Measurements from ENCODE around the gene HECTD4.
"Not testable (repeated sequence)": the region's sequence is repeated elsewhere in the genome, so short reads cannot be mapped to it uniquely, and the experiment has no call there.

HECTD4 gene

DNA sequence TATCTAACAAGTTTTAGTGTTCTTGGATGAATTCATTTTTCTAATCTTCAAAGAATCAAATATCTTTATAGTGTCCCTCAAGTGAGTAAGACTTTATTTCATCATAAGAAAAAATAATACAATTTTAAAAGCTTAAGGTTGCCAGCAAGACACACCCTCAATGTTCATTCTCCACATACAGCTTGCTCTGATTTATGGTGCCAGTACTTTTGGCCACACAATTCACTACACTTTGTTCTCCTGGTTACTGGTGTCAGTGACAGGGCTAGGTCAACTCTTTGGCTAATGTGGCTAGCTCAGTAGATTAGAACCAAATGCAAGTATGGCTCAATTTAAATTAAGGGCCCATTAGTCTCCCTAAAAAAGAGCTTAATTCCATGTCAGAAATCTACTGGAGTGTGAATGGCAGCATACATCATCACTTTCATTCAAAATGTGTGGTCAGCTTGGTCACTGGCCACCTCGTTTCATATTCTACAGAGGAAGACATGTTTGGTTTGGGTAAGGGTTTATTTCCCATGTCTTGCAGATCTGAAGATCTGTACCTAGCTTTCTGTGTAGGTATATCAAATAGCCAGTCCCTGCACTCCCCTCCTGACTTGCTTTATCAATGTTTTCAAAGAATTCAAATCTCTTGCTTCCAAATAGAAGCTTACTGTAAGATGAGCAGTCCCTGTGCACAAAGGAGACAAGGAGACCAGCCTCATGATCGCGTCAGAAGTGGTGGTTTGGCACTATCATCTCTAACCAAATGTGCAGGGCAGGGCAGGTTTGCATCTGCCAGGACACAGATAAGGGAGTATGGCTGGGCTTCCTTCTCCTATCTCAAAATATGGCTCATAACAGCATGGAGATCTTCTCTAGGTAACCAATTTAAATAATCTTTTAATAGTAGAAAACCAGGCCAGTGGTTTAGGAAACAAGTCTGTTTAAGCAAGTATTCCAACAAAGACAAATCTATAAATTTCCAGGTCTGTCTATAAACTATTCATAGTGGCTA lies 31.3 kb downstream of the HECTD4 start:
- DNase-seq: no peak

DNA sequence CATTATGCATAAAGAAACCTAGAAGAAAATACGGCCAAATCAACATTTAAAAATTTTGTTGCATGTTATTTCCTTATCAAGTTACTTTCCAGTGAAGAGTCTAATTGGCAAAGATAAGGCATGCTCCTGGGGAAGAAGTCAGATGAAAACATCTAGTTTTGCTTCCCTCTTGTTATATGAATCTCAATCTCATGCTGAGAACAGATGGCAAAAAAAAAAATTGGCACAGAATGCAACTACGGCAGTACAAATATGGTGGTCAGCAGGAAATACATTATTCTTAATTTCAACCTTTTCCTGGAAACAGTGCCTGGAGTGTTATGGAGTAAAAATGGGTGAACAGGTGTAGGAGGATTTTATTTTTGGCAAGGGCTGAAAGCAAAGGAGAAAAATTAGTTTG lies 32.8 kb downstream of the HECTD4 start:
- no peak for DNase-seq

DNA sequence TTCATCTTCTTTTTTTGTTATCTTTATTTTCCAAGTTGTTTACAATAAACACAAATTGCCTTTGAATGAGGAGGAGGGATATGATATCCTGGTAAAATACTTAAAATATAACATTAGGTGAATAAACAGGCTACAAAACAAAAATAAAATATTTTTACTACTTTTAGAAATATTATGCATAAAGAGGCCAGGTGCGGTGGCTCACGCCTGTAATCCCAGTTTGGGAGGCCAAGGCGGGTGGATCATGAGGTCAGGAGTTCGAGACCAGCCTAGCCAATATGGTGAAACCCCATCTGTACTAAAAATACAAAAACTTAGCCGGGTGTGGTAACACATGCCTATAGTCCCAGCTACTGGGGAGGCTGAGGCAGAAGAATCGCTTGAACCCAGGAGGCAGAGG lies 33.3 kb downstream of the HECTD4 start:
- not testable (repeated sequence) for DNase-seq

DNA sequence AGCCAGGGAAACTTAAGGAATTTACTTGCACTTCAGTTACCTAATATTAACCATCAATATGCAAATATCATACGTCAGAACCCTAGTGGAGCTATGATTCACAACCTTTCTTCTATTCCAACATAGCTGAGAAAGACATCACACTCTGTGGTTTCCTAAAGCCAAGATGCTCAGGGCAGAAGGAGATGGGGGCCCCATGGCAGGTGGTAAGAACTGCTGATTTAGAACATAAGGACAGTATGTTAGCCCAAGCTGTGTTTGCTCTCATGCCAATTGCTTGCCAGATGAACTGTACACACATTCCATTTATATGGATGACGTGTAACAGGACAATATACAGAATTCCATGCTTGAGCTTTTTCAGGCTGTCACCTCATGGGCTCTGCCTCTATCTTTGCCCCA lies 34.6 kb downstream of the HECTD4 start:
- no peak for DNase-seq

DNA sequence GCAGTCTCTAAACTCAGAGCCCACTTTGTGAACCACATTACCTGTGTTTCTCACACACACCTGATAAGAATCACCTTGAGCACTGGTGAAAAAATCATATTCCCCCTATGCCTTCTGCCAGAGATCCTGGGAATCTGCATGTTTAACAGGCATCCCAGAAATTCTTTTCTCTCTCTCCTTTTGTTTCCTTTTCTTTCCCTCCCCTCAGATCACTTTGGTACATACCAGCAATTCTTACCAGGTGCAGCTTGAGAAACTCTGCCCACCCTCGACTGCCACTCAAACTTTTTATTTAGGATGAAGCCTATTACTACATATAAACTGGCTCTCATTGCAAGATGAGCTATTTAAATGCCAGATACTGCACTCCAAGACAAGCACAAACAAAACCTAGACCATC lies 36.0 kb downstream of the HECTD4 start:
- DNase-seq: no peak

DNA sequence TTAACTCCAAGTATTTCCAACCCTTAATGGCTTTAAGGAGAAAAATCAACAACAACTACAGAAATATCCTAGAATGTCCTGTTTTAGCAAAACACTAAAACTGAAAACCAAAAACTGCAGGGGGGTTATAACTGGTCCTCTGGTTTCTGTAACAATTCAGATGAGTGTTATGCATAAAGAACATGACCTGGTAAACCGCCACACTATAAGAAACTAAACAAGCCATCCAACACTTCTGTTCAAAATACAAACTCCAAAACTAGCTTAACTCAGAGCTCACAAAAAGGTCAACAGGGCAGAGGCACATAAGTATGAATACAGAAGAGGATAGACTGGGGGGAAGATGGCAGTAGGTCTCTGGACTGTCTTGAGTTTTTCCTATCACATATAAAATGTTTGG lies 38.0 kb downstream of the HECTD4 start:
- no peak for DNase-seq

DNA sequence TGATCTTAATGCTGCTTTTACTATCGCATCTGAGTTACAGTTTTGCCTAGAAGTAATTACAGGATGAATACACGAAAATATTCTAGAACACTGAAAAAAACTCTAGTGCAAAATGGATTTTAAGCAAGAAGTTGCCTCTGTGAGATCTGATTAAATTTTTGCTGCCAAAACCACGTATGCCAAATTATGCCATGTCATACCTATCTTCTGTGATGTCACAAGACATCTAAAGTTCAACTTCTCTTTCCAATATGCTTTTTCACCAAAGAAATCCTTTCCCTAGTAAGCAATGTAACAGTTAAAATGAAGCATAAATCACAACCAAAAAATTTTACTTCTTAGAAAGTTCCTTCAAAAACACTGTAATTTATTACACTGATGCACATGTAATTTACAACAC lies 39.6 kb downstream of the HECTD4 start:
- DNase-seq: no peak

DNA sequence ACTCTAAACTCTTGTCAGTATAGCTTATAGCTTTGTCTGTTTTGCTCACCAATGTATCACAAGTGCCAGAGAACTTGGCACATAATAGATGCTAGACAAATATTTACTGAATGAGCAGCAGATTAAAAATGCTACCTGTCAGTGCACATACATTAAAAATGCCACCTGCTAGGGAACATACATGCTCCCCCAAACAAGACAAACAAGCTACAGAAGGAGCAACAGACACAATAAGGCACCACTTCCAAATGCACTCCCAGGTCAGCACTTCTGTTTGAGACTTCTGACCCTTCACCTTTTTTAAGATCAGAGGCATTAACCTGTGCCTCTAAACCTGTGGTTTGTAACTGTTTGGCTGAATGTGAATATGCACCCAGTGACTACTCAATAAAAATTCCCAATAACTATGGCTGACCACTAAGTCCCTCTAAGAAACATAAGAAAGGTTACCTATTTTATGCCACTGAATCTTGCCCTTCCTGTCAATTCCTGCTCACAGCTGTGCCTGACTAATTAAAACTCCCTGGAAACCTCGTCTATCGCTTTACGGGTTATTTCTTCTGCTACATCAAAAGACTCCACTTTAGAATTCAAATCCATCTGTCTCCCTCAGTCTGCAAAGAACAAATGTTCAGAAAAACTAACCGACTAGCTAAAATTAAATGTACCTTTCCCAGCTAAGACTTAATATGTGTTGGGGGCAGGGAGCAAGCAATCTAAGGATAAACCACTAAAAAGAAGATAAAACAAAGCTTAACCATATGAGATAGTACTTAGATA lies 41.0 kb downstream of the HECTD4 start:
- DNase-seq: no peak

DNA sequence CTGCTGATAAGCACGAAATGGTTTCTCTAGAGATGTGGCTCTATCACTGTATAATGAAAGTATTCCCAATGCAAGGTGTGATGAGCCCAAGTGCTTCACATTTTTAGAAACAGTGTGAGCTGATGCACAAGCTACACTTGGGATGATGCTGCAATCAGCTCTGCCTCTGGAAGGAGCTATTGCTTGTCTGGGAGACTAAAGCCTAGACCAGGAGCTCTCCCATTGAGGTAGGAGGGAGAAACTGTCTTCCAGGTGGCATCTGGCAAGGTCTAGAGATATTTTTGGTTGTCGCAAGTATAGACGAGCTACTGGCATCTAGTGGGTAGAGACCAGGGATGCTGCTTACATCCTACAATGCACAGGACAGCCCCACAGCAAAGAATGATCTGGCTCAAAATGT lies 42.0 kb downstream of the HECTD4 start:
- no peak for DNase-seq

DNA sequence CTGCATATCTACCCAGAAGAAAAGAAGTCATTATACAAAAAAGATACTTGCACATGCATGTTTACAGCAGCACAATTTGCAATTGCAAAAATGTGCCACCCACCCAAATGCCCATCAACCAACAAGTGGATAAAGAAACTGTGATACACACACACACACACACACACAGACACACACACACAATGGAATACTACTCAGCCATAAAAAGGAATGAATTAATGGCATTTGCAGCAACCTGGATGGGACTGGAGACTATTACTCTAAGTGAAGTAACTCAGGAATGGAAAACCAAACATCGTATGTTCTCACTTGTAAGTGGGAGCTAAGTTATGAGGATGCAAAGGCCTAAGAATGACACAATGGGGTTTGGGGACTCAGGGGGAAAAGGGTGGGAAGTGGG lies 47.2 kb downstream of the HECTD4 start:
- not testable (repeated sequence) for DNase-seq

DNA sequence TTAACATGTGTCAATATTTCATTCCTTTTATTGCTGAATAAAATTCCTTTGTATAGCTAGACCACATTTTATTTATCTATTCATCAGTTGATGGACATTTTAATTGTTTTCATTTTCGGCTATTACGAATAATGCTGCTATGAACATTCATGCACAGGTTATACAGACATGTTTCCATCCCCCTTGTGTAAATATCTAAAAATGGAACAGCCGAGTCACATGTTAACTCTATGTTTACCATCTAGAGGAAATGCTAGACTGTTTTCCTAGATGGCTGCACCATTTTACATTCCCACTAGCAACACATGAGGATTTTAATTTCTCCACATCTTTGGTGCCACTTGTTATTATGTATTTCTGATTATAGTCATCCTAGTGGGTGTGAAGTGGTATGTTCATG lies 49.2 kb downstream of the HECTD4 start:
- DNase-seq: no peak

DNA sequence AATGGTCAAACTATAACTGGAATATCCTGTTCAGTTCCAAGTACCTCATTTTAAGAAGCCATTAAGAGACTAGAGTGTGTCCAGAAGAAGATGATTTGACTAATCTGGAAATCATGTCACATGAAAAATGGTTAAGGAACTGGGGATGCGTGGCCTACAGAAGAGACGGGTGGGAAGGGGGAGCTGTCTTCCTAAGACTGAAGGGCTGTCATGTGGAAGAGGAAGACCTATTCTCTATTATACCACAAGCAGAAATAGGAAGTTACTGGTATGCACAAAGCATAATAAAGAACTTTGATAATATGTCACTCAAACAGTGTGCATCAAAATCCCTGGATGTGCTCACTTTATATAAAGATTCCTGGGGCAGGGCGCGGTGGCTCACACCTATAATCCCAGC lies 50.3 kb downstream of the HECTD4 start:
- no peak for DNase-seq

DNA sequence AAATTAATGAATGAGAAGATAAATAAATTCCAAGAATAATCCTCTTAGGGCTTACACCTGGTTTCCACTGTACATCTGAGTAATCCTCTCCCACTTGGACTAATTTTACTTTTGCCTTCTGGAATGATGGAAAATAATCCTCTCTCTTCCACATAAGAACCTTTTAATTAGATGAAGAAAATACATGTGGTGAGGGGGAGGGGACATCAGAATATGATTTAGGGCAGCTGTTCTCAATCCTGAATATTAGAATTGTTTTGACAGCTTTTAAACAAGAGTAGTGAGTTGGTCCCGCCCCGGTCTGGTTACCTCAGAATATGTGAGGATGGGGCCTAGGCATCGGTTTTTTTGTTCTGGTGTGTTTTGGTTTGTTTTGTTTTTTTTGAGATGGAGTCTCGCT lies 51.5 kb downstream of the HECTD4 start:
- DNase-seq: no peak

DNA sequence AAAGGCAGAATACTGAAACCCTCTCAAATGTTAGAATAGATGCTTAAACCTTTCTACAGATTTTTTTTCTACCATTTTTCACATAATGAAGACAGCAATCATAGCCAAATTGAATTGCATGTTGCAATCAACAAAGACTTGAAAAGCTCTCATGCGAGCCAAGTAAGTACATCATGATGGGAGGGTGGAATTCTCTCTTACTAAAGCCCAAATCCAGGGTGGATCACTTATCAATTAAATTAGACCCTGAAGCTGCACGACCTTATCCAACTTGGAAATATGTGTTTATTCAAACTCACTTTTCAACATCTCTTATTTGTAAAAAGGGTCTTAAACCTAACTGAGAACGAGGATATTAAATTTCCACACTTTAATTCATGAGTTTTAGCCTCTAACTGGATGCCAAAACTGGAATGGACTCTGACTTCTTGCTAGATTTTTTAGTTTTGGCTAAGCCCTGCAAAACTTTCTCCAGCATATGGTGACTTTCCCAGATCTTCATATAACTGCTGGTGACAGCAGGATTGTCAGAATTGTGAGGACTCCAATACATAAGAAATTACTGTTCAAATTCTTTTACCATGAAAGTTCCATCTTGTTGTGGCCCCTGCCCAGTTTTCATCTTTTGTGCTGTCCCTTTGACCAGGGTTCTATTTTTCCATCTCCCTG lies 53.6 kb downstream of the HECTD4 start:
- DNase-seq: no peak

DNA sequence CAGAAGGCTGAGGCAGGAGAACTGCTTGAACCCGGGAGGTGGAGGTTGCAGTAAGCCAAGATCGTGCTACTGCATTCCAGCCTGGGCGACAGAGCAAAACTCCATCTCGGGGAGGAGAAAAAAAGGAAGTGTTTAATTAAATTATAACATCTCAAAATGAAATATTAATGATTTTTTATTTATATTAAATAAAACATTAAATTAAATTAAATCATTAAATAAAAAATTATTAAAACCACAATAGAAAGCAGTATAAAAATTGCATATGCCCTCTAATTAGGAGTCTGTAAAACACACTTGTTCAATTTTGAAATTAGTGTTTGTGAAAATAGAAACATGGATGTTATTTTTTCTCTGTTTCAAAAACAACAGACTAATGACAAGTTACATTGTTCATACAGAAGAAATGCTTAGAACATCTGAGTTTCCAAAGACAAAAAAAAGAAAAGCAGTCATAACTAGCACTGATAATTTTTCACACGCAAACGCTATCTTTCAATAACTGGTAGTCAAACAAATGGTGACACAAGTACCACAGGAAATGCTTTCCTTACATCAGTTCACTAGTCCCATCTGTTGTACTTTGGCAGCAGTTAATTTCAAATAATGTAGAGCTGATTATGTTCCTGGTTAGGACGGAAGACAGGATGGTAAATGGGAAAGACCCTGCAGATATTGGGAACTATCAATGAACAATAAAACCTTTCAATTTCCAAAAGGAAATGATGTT lies 54.9 kb downstream of the HECTD4 start:
- DNase-seq: no peak

DNA sequence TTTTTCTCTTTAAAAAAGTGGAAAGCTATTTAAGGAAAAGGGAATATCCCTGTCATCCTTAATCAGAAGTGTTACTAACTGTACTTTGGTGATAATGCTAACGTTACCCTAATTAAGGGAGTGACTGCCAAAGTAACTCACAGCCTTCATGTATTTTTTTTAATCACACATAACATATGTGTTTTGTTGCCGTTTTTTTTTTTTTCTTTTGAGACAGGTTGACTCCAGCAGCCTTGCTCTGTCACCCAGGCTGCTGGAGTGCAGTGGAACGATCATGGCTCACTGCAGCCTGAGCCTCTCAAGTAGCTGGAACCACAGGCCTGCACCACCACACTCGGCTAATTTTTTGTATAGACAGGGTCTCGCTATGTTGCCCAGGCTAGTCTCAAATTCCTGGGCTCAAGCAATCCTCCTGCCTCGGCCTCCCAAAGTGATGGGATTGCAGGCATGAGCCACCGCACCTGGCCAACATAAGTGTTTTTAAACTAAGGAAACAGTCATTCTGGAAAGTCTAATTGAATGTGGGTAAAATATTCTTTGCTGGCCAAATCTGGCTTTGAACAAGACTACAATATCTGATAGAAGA lies 56.5 kb downstream of the HECTD4 start:
- DNase-seq: no peak

DNA sequence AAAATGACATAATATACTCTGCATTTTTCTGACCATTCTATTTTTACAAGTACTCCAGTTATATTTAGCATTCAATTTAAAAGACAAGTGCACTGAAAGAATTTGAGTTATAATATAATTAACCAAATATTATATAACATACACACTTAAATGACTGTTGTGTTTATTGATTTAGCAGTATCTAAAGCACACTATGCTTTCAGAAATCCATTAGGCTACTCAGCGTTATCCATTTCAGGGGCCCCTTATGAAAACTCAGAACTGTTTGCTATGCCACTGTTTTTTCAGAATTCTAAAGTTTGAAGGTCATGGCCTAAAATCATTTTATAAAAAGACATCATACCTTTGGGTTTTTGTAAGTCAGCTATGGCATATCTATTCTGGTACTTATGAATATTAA lies 57.1 kb downstream of the HECTD4 start:
- no peak for DNase-seq

DNA sequence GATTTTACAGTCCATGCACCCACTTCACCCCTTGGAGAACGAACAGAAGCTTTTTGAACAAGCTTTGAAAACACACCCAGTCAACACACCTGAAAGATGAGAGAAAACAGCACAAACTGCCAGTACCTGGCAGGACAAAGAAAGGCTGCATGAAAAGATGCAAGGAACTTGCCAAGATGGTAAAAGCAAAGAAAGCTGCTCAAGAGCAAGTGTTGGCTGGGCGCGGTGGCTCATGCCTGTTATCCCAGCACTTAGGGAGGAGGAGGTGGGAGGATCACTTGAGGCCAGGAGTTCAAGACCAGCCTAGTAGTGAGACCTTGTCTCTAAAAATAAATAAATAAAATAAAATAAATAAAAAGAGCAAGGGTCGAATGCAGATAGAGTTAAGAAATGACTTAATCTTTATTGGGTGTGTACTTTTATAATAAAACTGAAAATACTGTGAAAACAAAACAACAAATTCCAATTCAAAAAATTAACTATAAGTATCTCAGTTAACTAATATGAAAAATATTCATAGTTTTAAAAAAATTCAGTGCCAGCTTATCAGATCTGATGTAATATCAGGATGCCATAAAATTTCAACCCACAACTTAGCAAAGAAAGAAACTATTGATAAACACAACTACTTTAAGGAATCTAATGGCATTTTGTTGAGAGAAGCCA lies 59.2 kb downstream of the HECTD4 start:
- no peak for DNase-seq

DNA sequence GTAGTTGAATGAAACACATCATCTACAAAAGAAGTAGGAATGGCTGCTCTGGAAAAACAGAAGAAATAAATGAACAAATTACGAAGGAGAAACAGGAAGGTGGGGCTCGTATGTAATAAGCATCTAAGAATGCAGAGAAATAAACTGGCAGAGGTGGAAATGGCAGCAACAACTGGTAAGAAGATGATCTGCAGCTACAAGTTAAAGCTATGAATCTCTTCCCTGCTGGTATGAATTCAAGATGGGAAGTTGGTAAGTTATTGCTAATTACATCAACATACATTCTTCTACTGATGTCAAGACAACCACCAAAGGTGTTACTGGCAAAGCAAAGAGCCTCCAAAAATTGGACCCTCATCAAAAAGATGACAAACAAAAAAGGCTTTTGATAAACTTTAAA lies 59.8 kb downstream of the HECTD4 start:
- DNase-seq: no peak

DNA sequence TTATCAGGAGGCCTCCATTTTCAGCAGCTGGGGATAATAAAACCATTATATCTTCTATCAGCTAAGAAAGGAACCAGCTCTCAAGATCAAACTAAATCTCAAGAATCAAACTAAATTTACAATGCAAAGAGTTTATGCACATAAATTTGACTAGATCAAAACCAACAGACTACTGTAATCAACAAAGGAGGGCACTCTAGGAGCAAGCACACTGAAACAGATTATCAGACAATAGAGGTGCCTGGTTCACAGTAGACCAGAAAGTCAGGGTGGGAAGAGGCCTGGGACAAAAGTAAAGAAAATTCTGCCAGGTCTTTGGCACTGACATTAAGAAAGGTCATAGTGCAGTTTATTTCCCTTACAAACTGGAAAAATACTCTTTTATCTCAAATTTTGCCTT lies 61.0 kb downstream of the HECTD4 start:
- DNase-seq: no peak

DNA sequence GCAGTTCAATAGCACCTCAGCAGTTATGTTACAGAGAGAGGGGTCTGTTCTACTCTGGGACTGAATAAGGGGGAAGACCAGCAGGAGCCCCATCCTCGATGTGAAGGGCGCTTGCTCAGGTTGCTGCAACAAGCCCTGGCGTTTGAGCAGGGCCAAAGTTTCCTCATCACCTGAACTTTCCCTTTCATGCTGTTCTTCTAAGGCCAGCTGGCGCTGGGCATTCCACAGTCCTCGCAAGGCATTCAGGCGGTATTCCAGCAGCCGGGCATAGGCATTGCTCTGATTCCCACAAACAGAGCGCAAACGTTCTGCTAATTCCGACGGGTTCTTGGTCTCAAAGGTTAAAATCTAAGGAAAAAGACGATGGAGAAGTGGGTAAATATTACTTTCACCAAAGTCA lies 62.8 kb downstream of the HECTD4 start:
- no peak for DNase-seq

DNA sequence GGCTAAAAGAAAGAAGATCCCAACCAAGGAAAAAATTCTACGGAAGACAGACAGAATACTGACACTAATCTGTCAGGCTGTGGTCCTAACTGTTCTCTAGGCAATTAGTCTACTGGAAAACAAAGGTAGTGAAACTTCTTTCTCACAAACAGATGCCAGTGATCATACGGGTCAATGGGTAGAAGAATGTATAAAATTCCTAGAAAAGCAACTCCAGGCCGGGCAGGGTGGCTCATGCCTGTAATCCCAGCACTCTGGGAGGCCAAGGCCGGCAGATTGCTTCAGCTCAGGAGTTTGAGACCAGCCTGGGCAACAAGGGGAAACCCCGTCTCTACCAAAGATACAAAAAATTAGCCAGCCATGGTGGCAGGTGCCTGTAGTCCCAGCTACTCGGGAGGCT lies 64.8 kb downstream of the HECTD4 start:
- no peak for DNase-seq
